DOHH2 (cell line): Measurements from ENCODE around the gene POMGNT1.

Experiments
- H3F3A ChIP-seq: fragments of 200-600 bp; sonication (generic), shearing (Covaris generic); 2 replicates; pipeline ENCODE4 v1.6.0; 2016; ENCODE audit warnings: antibody characterized with exemption, mild to moderate bottlenecking; ENCODE audit not compliant: control insufficient read depth, insufficient read depth
- H3K27ac ChIP-seq: fragments of 200-600 bp; sonication (generic); 2 replicates; pipeline ENCODE4 v1.5.1; 2014; ENCODE audit warnings: low read depth, mild to moderate bottlenecking, low read length, moderate library complexity
- H3K27me3 ChIP-seq: fragments of 200-600 bp; sonication (generic); 2 replicates; pipeline ENCODE4 v1.6.1; 2014; ENCODE audit warnings: mild to moderate bottlenecking, low read length, mixed read lengths; ENCODE audit not compliant: control insufficient read depth
- H3K36me3 ChIP-seq: fragments of 200-600 bp; sonication (generic); 2 replicates; pipeline ENCODE4 v1.6.1; 2014; ENCODE audit warnings: mild to moderate bottlenecking, low read length, moderate library complexity, mixed read lengths; ENCODE audit not compliant: control insufficient read depth
- H3K4me1 ChIP-seq: fragments of 200-600 bp; sonication (generic); 2 replicates; pipeline ENCODE4 v1.6.1; 2014; ENCODE audit warnings: mild to moderate bottlenecking, low read length, mixed read lengths; ENCODE audit not compliant: control insufficient read depth
- H3K4me2 ChIP-seq: fragments of 200-600 bp; sonication (generic); 2 replicates; pipeline ENCODE4 v1.6.0; 2014; ENCODE audit warnings: mild to moderate bottlenecking, low read length, moderate library complexity
- H3K4me3 ChIP-seq: fragments of 200-600 bp; sonication (generic); 2 replicates; pipeline ENCODE4 v1.5.1; 2014; ENCODE audit warnings: mild to moderate bottlenecking, low read length, mixed read lengths
- H3K79me2 ChIP-seq: fragments of 200-600 bp; sonication (generic); 2 replicates; pipeline ENCODE4 v1.6.1; 2014; ENCODE audit warnings: mild to moderate bottlenecking, low read length, mixed read lengths; ENCODE audit not compliant: control insufficient read depth
- H3K9me2 ChIP-seq: fragments of 200-600 bp; sonication (generic); replicated peaks from 2 replicates; pipeline ENCODE4 v1.6.1; 2014; ENCODE audit warnings: mild to moderate bottlenecking, low read length, mixed read lengths; ENCODE audit not compliant: control insufficient read depth
- H3K9me3 ChIP-seq: fragments of 200-600 bp; sonication (generic); 2 replicates; pipeline ENCODE4 v1.6.1; 2014; ENCODE audit warnings: antibody characterized with exemption, low read length, mixed read lengths; ENCODE audit not compliant: control insufficient read depth, insufficient read depth
- H4K20me1 ChIP-seq: fragments of 200-600 bp; sonication (generic); 2 replicates; pipeline ENCODE4 v1.6.0; 2014; ENCODE audit warnings: low read depth, mild to moderate bottlenecking, antibody characterized with exemption, low read length, moderate library complexity; ENCODE audit not compliant: control insufficient read depth, insufficient read depth
- CTCF ChIP-seq: fragments of 200-600 bp; sonication (generic); IDR thresholded peaks from one replicate; pipeline ENCODE4 v1.5.1; 2014; ENCODE audit warnings: antibody characterized with exemption, mild to moderate bottlenecking, low read depth, low read length; ENCODE audit not compliant: poor library complexity, severe bottlenecking
- EZH2phosphoT487 ChIP-seq: fragments of 200-600 bp; sonication (generic); IDR thresholded peaks from 2 replicates; pipeline ENCODE4 v1.6.1; 2017; ENCODE audit warnings: borderline replicate concordance, mild to moderate bottlenecking, antibody characterized with exemption, low read length, moderate library complexity, mixed read lengths

The POMGNT1 gene

DNA sequence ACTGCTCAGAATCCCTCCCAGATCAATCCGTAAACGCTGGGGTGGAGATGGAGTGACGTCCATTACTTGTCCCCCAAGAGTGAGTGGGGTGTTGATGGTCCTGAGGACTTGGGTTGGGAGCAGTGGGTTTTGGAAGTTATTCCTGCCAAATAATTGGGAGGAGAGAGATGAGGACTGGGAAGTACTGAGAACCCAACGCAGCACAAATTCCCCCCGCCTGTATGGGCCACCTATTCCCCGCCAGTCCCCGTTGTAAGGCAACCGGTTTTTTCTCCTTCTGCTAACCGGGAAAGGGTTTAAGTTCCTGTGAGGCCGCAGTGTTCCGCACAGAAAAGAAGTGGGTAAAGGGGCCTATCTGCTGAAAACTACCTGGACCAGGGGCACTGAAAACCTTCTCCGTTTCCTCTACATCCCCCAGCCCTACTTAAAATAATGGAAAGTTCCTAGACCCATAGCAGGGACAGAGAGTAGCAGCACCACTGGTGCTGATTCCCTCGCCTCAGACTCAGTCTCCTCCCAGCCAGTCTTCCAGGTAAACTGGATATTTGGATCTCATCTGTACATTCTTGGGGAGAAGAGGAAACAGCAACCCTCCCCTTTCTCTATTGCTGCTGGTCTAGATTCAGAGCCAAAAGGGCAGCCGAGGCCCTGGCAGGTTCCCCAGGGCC is 5.6 kb upstream of the POMGNT1 start:
- Histone ChIP-seq H3K4me3 (no peak overlapping the region), H3K27ac (no peak overlapping the region)

GRCh38 chr1:46199233-46199749 is 1.1 kb upstream of the POMGNT1 start:
- H3F3A ChIP-seq = peaks cover 5% of the 10 kb centered on the region; the same call in 1 of the 2 replicates
- H3K4me3 ChIP-seq = peak overlapping the region; percentile 96
- no peaks in the 10 kb centered on the region for H3K9me3 ChIP-seq
- H4K20me1 ChIP-seq = no peaks in the 10 kb centered on the region
- H3K27ac ChIP-seq = no peak overlapping the region
- peaks cover 5% of the 10 kb centered on the region for H3K79me2 ChIP-seq
- no peaks in the 10 kb centered on the region for H3K9me2 ChIP-seq
- peak overlapping the region; percentile 99 for H3K4me2 ChIP-seq
- H3K4me1 ChIP-seq = peaks cover 35% of the 10 kb centered on the region
- TF ChIP-seq EZH2phosphoT487 (no peak), CTCF (no peak)
- peaks cover 13% of the 10 kb centered on the region for H3K27me3 ChIP-seq
- H3K36me3 ChIP-seq = no peaks in the 10 kb centered on the region

More for the DNA sequence above, 5.6 kb upstream of the POMGNT1 start:
- Histone ChIP-seq H4K20me1 (no peaks in the 10 kb centered on the region), H3K27me3 (peaks cover 13% of the 10 kb centered on the region), H3K9me3 (no peaks in the 10 kb centered on the region), H3F3A (peaks cover 2% of the 10 kb centered on the region; the same call in 1 of the 2 replicates), H3K4me2 (peak overlapping the region; percentile 71), H3K36me3 (no peaks in the 10 kb centered on the region), H3K9me2 (no peaks in the 10 kb centered on the region), H3K4me1 (peaks cover 23% of the 10 kb centered on the region), H3K79me2 (no peaks in the 10 kb centered on the region)
- TF ChIP-seq EZH2phosphoT487 (no peak), CTCF (no peak)

GRCh38 chr1:46197560-46197963 is 672 bp downstream of the POMGNT1 start:
- Histone ChIP-seq H3K9me2 (no peaks in the 10 kb centered on the region), H3K27ac (no peak overlapping the region; the same call in 1 of the 2 replicates), H3F3A (peaks cover 5% of the 10 kb centered on the region; the same call in 1 of the 2 replicates), H3K4me2 (peak overlapping the region; percentile 97), H3K79me2 (peaks cover 5% of the 10 kb centered on the region), H3K27me3 (no peaks in the 10 kb centered on the region), H3K36me3 (peaks cover 2% of the 10 kb centered on the region; the same call in 1 of the 2 replicates), H3K4me3 (peak overlapping the region; percentile 85), H3K9me3 (no peaks in the 10 kb centered on the region), H4K20me1 (no peaks in the 10 kb centered on the region), H3K4me1 (peaks cover 25% of the 10 kb centered on the region)
- TF ChIP-seq CTCF (no peak), EZH2phosphoT487 (no peak)
